WI38 (cell line): ENCODE data around the gene PODXL.
"Not testable (repeated sequence)": the region's sequence is repeated elsewhere in the genome, so short reads cannot be mapped to it uniquely, and the experiment has no call there.

Source experiments
- H3K4me3 ChIP-seq: 2 replicates; pipeline ENCODE4 v1.5.1; 2011; ENCODE audit warnings: low read depth, mild to moderate bottlenecking, control low read depth, low read length
- TF ChIP-seq, protein P1 (sequence below): IDR thresholded peaks from 2 replicates; pipeline ENCODE4 v1.5.1; 2012; ENCODE audit warnings: low read depth, mild to moderate bottlenecking, control low read depth, low read length

PODXL gene

DNA sequence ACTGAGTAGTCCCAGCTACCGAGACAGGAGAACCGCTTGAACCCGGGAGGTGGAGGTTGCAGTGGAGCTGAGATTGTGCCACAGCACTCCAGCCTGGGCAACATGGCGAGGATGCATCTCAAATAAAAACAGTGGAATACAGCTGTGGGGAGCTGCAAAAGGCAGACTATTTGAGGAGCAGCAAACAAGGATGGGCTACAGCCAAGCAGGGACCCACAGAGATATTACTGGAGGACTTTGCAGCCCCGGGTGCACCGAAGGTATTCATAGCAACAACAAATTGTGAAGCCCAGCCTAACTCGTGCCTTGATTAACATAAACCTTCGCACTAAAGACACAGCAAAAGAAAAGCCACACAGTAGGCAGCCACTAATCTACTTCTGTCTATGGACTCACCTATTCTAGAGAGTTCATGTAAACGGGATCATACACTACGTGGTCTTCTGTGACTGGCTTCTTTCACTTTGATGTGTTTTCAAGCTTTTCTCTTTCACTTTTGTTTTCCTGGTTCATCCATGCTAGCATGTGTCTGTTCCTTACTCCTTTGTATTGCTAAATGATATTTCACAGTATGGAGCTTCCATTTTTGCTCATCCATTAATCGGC lies 34.0 kb downstream of the PODXL start:
- H3K4me3 ChIP-seq, result peak overlapping the region; percentile 31
- TF ChIP-seq, protein P1, sequence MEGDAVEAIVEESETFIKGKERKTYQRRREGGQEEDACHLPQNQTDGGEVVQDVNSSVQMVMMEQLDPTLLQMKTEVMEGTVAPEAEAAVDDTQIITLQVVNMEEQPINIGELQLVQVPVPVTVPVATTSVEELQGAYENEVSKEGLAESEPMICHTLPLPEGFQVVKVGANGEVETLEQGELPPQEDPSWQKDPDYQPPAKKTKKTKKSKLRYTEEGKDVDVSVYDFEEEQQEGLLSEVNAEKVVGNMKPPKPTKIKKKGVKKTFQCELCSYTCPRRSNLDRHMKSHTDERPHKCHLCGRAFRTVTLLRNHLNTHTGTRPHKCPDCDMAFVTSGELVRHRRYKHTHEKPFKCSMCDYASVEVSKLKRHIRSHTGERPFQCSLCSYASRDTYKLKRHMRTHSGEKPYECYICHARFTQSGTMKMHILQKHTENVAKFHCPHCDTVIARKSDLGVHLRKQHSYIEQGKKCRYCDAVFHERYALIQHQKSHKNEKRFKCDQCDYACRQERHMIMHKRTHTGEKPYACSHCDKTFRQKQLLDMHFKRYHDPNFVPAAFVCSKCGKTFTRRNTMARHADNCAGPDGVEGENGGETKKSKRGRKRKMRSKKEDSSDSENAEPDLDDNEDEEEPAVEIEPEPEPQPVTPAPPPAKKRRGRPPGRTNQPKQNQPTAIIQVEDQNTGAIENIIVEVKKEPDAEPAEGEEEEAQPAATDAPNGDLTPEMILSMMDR, result no peak

DNA sequence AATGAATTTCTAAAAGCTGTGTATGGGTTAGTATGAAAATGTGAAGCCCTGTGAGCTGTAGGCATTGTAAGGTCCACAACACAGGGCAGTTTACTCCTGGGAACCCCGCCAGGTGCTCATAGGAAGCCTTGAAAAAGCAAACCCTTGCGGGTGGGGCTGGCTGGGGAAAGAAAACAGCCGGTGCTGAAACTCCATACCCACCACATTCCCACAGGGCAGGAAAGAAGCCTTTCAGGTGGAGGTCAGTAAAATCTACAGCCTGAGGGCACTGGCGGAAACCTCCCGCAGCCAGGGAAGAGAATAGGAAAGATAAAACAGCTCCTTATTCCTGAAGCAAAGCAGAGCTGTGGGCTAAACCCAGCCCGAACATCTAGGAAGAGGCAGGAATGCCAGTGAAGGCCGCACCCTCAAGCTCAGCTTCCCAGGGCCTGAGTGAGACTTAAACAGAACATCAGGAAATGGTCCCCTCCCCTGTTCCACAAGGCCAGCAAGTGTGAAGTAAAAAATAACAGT lies 34.7 kb downstream of the PODXL start:
- no peak overlapping the region for H3K4me3 ChIP-seq
- TF ChIP-seq, protein P1, result no peak

DNA sequence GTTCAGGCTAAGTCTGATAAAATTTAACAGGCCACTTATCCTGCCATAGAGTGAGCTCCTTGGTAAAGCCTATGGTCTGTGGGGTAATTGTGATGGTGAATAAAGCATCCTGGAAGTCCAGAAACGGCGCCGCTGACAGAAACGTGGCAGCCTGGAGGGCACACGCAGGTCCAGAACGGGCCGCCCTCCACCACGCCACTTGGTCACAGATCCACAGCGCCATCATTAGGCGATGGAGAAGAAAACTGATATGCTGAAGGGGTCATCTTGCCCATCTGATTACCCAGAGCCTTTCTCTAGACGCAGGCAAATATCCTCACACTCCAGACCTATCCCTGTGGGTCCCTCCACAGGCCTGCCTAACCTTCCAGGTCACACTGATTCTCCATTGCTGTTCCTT lies 37.8 kb downstream of the PODXL start:
- H3K4me3 ChIP-seq, result no peak overlapping the region
- TF ChIP-seq, protein P1, result no peak

DNA sequence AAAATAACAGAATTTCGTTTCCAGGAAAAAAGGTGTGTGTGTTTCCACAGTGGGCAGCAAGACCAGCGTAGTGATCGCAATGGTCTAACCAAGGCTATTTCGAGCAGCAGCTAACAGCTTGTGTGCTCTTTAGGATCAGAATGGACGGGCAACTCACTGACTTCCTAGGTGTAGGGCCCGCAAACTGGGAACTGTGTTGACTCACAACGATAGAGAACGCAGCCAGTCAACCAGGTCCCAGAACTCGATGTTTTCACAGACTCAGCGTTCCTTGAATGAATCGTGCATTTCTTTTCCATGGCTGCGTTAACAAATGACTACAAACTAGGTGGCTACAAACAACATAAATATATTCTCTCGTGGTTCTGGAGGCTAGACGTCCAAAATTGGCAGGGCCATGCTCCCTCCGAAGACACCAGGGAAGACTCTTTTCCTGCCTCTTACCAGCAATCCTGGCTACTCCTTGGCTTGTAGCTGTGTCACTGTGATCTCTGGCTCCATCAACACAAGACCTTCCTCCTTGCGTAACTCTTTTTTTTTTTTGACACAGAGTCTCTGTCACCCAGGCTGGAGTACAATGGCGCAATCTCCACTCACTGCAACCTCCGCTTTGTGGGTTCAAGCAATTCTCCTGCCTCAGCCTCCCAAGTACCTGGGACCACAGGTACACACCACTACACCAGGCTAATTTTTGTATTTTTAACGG lies 39.1 kb downstream of the PODXL start:
- TF ChIP-seq, protein P1, result no peak
- no peak overlapping the region for H3K4me3 ChIP-seq

DNA sequence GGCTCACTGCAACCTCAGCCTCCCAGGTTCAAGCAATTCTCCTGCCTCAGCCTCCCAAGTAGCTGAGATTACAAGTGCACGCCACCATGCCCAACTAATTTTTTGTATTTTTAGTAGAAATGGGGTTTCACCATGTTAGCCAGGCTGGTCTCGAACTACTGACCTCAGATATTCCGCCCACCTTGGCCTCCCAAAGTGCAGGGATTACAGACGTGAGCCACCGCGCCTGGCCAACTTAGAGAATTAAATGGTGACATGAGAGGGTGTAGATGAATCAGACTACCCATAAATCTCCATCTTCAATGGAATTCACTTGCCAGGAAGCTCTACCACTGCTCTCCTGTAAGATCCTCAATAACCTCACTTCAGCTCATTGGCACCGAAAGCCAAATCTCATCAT lies 41.0 kb downstream of the PODXL start:
- not testable (repeated sequence) for H3K4me3 ChIP-seq

DNA sequence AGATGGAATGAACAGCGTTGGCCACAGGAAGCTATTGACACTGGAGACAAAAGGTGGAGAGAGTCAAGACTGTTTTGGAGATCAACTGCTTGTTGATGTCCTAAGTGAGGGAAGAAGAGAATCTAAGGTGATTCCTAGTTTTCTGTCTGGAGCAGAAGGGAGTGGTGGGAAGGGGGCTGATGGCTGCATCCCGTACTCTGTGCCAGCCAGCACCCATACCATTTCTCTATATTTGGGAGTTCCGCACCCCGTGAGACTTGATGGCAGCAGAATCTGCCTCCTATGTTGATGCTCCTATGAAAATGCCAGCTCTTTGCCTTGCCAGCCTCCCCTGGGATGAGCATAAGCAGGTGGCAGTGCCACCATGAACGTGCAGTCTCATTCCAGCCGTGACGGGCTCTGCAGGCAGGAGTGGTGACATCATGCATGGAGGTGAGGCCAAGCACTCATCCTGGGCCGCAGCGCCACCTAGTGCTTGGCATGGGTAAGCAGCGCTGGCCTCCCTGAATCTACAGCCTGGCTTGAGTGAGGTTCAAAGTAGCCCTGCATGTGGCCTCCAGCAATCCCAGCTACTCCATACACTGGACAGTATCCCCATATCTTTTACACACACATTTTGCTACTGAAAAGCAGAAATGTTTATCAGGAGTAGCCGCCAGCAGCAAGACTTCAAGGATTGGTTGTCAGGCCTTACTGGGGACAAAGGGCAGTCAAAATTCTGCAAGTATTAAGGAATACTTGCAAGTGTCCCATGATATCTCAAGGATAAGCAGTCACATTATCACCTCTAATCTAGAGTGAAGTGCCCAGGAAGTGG lies 43.0 kb downstream of the PODXL start:
- H3K4me3 ChIP-seq, result no peak overlapping the region
- TF ChIP-seq, protein P1, result peak; percentile 96

DNA sequence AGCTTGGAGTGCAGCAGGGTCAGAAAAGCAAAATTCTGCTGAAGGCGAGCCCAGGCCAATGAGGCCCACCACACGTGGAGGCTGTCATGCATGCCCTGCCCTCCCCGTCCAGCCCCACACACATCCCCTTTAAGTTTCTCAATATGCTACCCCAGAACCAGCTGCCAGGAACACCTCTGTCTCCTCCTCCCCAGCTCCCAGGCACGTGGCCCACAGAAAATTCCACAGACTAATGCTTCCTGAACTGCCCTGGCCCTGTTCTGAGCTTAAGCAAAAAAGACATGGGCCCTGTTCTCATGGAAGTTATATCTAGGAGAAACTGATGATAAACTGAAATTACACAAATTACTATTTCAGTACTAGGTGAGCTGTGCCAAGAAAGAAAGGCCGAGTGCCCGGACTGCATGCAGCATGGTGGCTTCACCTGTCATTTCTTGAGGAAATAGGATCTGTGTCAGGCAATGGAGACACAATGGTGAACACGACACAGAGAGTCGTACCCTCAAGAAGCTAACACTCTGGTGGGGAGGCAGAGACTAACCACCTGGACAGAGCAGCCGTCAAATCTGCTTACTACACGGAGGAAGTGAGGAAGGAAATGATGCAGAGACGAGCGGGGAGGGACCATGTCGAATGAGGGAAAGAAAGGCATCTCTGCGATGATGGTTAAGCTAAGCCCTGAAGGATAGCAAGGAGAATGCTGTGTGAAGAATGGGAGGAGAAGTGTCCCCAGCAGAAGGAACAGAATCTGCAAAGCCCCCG lies 44.5 kb downstream of the PODXL start:
- TF ChIP-seq, protein P1, result no peak
- no peak overlapping the region for H3K4me3 ChIP-seq
